DMS153 treated with DMSO at 0.1 percent for 48 hours (cell line): Measurements from ENCODE around the gene IFNL1.
"Not testable (repeated sequence)": the region's sequence is repeated elsewhere in the genome, so short reads cannot be mapped to it uniquely, and the experiment has no call there.

Experiments
- DNase-seq: peaks from one replicate; lab custom pipeline; 2025; ENCODE audit not compliant: unreplicated experiment; lab: John Stamatoyannopoulos, UW

Gene IFNL1

DNA sequence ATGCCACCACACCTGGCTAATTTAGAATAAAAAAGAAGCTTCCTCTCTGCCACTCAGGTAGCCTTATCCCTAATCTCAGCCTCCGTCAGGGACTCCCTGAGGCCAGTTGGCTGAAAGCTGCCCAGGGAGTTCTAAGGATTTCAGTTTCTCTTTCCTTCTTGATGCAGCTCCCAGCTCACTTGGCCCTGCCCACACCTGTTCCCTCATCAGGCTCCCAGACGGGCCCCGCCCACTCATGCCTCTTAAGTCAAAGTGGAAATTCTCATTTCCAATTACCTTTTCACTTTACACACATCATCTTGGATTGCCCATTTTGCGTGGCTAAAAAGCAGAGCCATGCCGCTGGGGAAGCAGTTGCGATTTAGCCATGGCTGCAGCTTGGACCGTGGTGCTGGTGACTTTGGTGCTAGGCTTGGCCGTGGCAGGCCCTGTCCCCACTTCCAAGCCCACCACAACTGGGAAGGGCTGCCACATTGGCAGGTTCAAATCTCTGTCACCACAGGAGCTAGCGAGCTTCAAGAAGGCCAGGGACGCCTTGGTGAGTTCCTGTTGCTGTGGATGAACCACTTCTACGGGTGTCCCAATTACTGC is at the start of gene IFNL1:
TSS of gene IFNL1 (plus strand) at position 353 of the 591 bp plus-strand sequence. CDS start at position 368, 15 bp downstream.
- no peak for DNase-seq

DNA sequence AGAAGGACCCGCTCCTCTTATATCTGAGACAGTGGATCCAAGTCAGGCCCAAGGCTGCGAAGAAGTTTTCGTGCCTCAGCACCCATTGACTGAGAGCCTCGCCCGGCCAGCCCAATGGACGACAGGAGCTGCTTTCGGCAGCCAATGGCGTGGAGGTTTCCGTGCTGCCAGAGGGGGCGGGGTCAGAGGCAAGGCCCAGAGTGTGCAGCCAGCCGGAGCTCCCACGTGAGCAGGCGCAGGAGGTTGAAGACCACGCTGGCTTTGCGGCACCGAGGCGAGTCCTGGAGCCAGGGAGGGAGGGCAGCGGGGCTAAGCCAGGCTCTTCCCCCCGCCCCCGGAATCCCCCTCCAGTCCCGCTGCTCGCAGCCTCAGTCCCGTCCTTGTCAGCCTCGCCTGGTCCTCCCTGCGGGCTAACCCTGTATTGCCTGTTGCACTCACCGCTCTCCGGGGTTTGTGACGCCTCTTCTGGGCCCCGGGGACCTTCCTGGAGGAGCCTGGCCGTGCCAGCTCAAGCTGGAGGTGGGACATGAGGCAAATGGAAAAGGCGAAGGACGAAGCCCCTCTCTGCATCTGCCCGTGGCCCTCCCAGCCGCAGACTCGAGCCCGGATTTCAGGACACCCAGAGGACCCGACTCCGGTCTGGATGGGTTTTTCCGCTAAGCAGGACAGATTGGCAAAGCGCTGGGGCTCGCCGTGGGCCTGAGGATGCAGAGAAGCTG is 49.1 kb upstream of the IFNL1 start:
- DNase-seq = peak; percentile 12

GRCh38 chr19:39247701-39248664 is 48.2 kb upstream of the IFNL1 start:
- no peak for DNase-seq

- DNase-seq = no peak
Measured at GRCh38 chr19:39248806-39249205, 47.4 kb upstream of the IFNL1 start, which contains the start of gene IFNL4. Gene IFNL4 (minus strand): TSS chr19:39248856.

DNA sequence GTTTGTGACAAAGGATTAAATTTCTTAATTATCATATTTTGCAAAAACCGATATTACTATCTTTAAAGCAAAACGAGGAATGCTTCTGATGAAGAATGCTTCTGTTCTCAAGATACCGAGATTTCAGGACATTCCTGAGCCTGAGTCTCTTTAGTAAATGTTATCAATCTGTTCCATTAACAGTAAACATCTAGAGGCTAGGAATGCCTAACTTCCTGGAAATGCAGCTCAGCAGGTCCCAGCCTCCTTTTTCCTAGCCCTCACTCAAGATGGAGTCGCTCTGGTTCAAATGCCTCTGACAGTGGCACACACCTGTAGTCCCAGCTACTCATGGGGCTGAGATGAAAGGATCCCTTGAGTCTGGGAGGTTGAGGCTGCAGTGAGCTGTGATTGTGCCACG is 45.1 kb upstream of the IFNL1 start:
- DNase-seq = no peak

DNA sequence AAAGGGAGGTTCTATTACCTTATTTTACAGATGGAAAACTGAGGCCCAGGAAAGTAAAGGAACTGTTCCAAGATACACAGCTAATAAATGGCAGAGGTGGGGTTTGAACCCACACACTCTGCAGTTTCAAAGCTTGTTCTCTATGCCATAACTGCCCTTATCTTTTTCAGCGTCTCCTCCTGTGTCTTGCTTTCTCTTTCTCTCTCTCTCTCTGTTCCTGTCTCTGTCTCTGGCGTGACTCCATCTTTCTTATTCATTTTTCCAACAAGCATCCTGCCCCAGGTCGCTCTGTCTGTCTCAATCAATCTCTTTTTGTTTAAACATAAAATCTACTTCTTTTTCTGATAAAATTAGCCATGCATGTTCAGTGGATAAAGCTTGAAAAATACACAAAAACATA is 44.4 kb upstream of the IFNL1 start:
- no peak for DNase-seq

- no peak for DNase-seq
Measured at GRCh38 chr19:39252458-39252857, 43.7 kb upstream of the IFNL1 start.

- DNase-seq = no peak
Measured at GRCh38 chr19:39253374-39254149, 42.6 kb upstream of the IFNL1 start.

DNA sequence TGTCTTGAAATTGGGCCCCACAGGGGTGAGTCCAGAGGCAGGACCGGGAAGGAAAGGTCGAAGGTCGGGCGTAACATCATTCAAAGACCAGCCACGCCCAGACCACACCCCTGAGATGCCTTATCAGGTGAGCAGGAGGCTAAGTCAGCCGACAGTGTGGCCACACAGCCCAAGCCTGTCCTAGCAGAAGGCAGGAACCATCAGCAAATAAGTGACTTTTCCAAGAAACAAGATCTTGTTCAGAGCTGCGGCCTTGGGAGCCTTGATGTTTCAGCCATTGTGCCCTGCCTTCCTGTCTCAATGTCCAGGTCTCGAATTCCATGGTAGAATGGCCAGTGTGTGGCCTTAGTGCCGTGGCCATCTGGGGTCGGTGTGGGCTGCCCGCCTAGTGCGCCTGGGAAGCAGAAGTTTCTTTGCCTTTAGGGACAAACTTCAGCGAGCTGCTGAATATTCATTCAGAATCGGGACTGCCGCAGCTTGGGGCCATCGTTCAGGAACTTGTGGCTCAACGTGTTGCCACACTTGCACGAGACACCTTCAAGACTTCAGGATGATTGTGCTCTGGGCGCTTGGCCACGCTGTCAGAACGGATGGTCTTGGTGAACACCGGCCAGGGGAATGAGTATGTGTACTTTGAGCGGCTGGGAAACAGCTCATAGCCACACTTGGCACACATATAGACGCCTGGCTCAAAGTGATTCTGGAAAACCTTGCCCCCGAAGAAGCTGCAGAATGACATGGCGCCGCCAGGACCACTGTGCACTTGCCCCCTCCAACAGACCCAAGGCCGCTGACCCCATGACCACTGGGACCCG is 41.5 kb upstream of the IFNL1 start:
- DNase-seq = no peak

DNA sequence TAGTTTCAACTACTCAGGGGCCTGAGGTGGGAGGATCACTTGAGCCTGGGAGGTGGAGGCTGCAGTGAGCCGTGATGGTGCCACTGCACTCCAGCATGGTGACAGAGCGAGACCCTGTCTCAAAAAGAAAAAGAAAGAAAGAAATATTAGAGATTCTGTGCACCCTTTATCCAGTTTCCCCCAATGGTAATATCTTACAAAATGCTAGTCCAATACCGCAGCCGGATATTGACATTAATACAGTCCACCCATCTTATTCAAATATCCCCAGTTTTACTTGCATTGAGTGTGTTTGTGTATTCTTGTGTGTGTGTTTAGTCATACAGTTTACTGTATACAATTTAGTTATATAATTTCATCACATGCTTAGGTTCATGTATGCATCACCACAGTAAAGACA is 39.0 kb upstream of the IFNL1 start:
- DNase-seq = no peak

GRCh38 chr19:39261704-39262103 is 34.5 kb upstream of the IFNL1 start:
- DNase-seq = no peak

DNA sequence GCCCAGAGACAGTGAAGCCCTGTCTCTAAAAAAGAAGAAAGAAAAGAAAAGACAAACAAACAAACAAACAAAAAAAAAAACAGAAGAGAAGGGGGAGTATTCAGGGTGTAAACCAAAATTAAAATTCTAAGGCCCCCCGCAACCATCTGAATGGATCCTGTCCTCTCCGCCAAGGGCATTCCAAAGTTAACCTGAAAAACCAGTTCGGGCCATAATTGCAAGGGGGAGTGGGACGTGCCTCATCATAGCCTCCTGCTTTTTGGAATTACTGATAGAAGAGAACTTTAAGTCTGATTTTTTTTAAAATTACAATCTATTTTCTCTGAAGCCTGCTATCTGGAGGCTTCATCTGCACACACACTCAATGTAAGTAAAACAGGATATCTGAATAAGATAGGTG is 33.7 kb upstream of the IFNL1 start:
- no peak for DNase-seq

DNA sequence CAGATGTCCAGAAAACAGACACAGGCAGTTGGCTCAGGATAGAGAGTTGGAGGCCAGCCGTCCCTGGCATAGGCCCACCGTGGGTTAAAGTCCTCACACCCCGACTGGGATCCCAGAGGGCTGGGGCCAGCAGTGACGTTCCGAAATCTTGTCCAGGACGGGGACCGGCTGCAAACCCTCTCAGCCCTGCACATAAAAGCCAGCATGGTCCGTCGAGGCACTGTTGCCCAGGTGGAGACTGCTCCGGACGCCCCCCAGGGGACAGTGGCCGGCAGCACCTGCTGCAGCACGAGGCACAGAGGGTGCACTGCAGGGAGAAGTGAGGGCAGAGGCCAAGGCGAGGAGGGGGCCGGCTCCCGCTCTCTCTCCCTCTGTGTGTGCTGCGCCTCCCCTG is 32.3 kb upstream of the IFNL1 start:
- no peak for DNase-seq

- DNase-seq = no peak
Measured at GRCh38 chr19:39264306-39265290, 31.6 kb upstream of the IFNL1 start.

GRCh38 chr19:39265321-39265916 is 30.8 kb upstream of the IFNL1 start:
- peak; percentile 13 for DNase-seq

- not testable (repeated sequence) for DNase-seq
Measured at GRCh38 chr19:39268085-39268484, 28.1 kb upstream of the IFNL1 start, which contains the start of gene IFNL2. Gene IFNL2 (plus strand): TSS chr19:39268396. CDS start chr19:39268569, 173 bp downstream.

GRCh38 chr19:39268531-39269223 is 27.5 kb upstream of the IFNL1 start:
- DNase-seq = not testable (repeated sequence)

DNA sequence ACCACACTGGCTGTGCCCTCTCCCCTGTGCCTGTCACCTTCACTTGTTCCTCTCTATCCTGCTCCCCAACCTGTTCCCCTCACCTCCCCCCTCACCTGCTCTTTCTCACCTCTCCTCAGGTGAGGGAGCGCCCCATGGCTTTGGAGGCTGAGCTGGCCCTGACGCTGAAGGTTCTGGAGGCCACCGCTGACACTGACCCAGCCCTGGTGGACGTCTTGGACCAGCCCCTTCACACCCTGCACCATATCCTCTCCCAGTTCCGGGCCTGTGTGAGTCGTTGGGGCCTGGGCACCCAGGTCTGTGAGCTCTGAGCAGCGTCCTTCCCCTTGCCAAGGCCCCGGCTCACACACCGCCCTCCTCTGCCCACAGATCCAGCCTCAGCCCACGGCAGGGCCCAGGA is 26.8 kb upstream of the IFNL1 start:
- not testable (repeated sequence) for DNase-seq
